Liver (tissue), 9 donors: Measurements from ENCODE around the gene LIMA1. TPM values are rescaled to one million over a fixed set of nuclear protein-coding genes. Genes with fewer than 3 reads are reported as not detected.

ENCODE experiments used
- DNase-seq: peaks from one replicate; pipeline ENCODE4 v3.0.0-alpha.2; 2017; ENCODE audit warnings: low spot score
- H3K27ac ChIP-seq, 2 donors: one replicate each; pipeline ENCODE4 v1.7.0; 2013; ENCODE audit warnings: inconsistent platforms in 2 of 2, low read length in 2 of 2, control low read depth in 1 of 2, low read depth in 1 of 2, mild to moderate bottlenecking in 1 of 2
- H3K27me3 ChIP-seq, 4 donors: one replicate each; pipeline versions ENCODE4 v1.6.1 to v1.7.0; 2013; ENCODE audit warnings: low read length in 3 of 4, inconsistent platforms in 1 of 4, mild to moderate bottlenecking in 1 of 4, moderate library complexity in 1 of 4; ENCODE audit not compliant: control insufficient read depth in 4 of 4, insufficient read depth in 4 of 4
- H3K36me3 ChIP-seq, 4 donors: one replicate each; pipeline versions ENCODE4 v1.6.1 to v1.7.0; 2013; ENCODE audit warnings: low read length in 3 of 4, mild to moderate bottlenecking in 3 of 4, low read depth in 1 of 4, moderate library complexity in 1 of 4; ENCODE audit not compliant: control insufficient read depth in 4 of 4, insufficient read depth in 3 of 4
- H3K4me1 ChIP-seq, 4 donors: one replicate each; pipeline versions ENCODE4 v1.6.1 to v1.7.0; 2013; ENCODE audit warnings: low read length in 3 of 4, mild to moderate bottlenecking in 3 of 4, moderate library complexity in 1 of 4; ENCODE audit not compliant: control insufficient read depth in 4 of 4, insufficient read depth in 4 of 4
- H3K4me3 ChIP-seq, 3 donors: one replicate each; pipeline versions ENCODE4 v1.6.1 to v1.7.0; 2013; ENCODE audit warnings: low read length in 3 of 3, control low read depth in 1 of 3, low read depth in 1 of 3, mild to moderate bottlenecking in 1 of 3
- H3K9ac ChIP-seq, 2 donors: one replicate each; pipeline ENCODE4 v1.7.0; 2013; ENCODE audit warnings: low read length in 2 of 2, mild to moderate bottlenecking in 2 of 2, moderate library complexity in 2 of 2, control low read depth in 1 of 2, low read depth in 1 of 2
- H3K9me3 ChIP-seq, 4 donors: one replicate each; pipeline versions ENCODE4 v1.6.1 to v1.7.0; 2013; ENCODE audit warnings: low read length in 3 of 4; ENCODE audit not compliant: control insufficient read depth in 4 of 4
- ATF3 ChIP-seq: IDR thresholded peaks from 2 replicates; pipeline ENCODE4 v1.6.1; 2016; ENCODE audit warnings: antibody characterized with exemption
- CTCF ChIP-seq: fragments of 150-350 bp; IDR thresholded peaks from 2 replicates; pipeline ENCODE4 v1.5.1; 2017; ENCODE audit warnings: improper control_type of control experiment, low read depth, low read length; ENCODE audit not compliant: missing input control
- EGR1 ChIP-seq, 2 donors: IDR thresholded peaks; 2 replicates each; pipeline ENCODE4 v1.6.1; 2016 to 2018; ENCODE audit warnings: antibody characterized with exemption in 2 of 2, low read depth in 2 of 2
- FOXA1 ChIP-seq: IDR thresholded peaks from 2 replicates; pipeline ENCODE4 v1.6.1; 2016; ENCODE audit warnings: antibody characterized with exemption
- FOXA2 ChIP-seq: IDR thresholded peaks from 2 replicates; pipeline ENCODE4 v1.6.1; 2016; ENCODE audit warnings: antibody characterized with exemption
- GABPA ChIP-seq, 2 donors: IDR thresholded peaks in 1 of 2; conservative IDR thresholded peaks in 1 of 2; 2 replicates each; pipeline ENCODE4 v1.6.1; 2016; ENCODE audit warnings: antibody characterized with exemption in 2 of 2, mild to moderate bottlenecking in 1 of 2, moderate library complexity in 1 of 2
- HNF4A ChIP-seq, 2 donors: conservative IDR thresholded peaks; 2 replicates each; pipeline ENCODE4 v1.6.1; 2016; ENCODE audit warnings: antibody characterized with exemption in 2 of 2, mild to moderate bottlenecking in 2 of 2
- HNF4G ChIP-seq: IDR thresholded peaks from 2 replicates; pipeline ENCODE4 v1.6.1; 2016; ENCODE audit warnings: antibody characterized with exemption
- JUND ChIP-seq, 2 donors: IDR thresholded peaks; 2 replicates each; pipeline ENCODE4 v1.6.1; 2016; ENCODE audit warnings: antibody characterized with exemption in 2 of 2
- MAX ChIP-seq: IDR thresholded peaks from 2 replicates; pipeline ENCODE4 v1.6.1; 2016; ENCODE audit warnings: antibody characterized with exemption
- NR2F2 ChIP-seq: IDR thresholded peaks from 2 replicates; pipeline ENCODE4 v1.6.1; 2016; ENCODE audit warnings: antibody characterized with exemption
- RAD21 ChIP-seq, 2 donors: IDR thresholded peaks; 2 replicates each; pipeline ENCODE4 v1.6.1; 2016; ENCODE audit warnings: antibody characterized with exemption in 2 of 2, mild to moderate bottlenecking in 2 of 2
- REST ChIP-seq: IDR thresholded peaks from 2 replicates; pipeline ENCODE4 v1.6.1; 2016; ENCODE audit warnings: antibody characterized with exemption, mild to moderate bottlenecking
- RXRA ChIP-seq, 2 donors: IDR thresholded peaks; 2 replicates each; pipeline ENCODE4 v1.6.1; 2017 to 2018; ENCODE audit warnings: antibody characterized with exemption in 2 of 2, mild to moderate bottlenecking in 1 of 2
- SP1 ChIP-seq: IDR thresholded peaks from 2 replicates; pipeline ENCODE4 v1.6.1; 2018; ENCODE audit warnings: antibody characterized with exemption, mild to moderate bottlenecking
- TAF1 ChIP-seq: conservative IDR thresholded peaks from 2 replicates; pipeline ENCODE4 v1.6.1; 2016; ENCODE audit warnings: antibody characterized with exemption, mild to moderate bottlenecking
- YY1 ChIP-seq: IDR thresholded peaks from 2 replicates; pipeline ENCODE4 v1.6.1; 2016; ENCODE audit warnings: antibody characterized with exemption, mild to moderate bottlenecking
- ZBTB33 ChIP-seq: IDR thresholded peaks from 2 replicates; pipeline ENCODE4 v1.6.1; 2016; ENCODE audit warnings: antibody characterized with exemption
- WGBS: extraction: QIAGEN DNeasy Blood & Tissue Kit; methylation state at CpG from one replicate; pipeline ENCODE4 v1.1.7; 2013; 5-methylcytosine and 5-hydroxymethylcytosine counted together
- polyA plus RNA-seq, 2 donors: library from polyadenylated mRNA; stranded (reverse) in 1 of 2; unstranded in 1 of 2; fragments of 200-250 nt in 1 of 2; fragments of >200 nt in 1 of 2; fragmentation: Nextera tagmentation in 1 of 2; extraction: Ambion mirVana in 1 of 2; gene quantifications; one replicate each; pipeline versions ENCODE4 v1.2.1 to v1.2.3, GENCODE V29; 2013 to 2015
- total RNA-seq, 2 donors: library from RNA; depleted of rRNA; stranded (reverse); fragments of >200 nt; gene quantifications; one replicate each; pipeline ENCODE4 v1.2.3, GENCODE V29; 2014
- donor health status: healthy.
- donor health status: healthy.
- donor health status: healthy.
- donor health status: healthy.
- donor health status: healthy.

Gene LIMA1
- total and polyA plus RNA-seq, 4 donors, result 8.1 to 17.5 (median 13.5) TPM

- no peak overlapping the region for H3K9ac ChIP-seq
- 95% methylated on average over 4 of the region's 4 CpGs for WGBS
- TF ChIP-seq NR2F2, result no peak
- TF ChIP-seq FOXA2, result no peak
- no peak for TF ChIP-seq CTCF
- TF ChIP-seq RAD21 (IDR thresholded peaks at IDR 0.05), result no peak
- no peak for TF ChIP-seq HNF4A (conservative IDR thresholded peaks at IDR 0.05)
- no peak for TF ChIP-seq ATF3
- no peak for TF ChIP-seq SP1
- TF ChIP-seq HNF4G, result no peak
- no peak for TF ChIP-seq MAX
- TF ChIP-seq ZBTB33, result no peak
- TF ChIP-seq RXRA (IDR thresholded peaks at IDR 0.05), result no peak
- TF ChIP-seq FOXA1, result no peak
- no peak for TF ChIP-seq EGR1 (IDR thresholded peaks at IDR 0.05; ENCODE audit: low read depth in 2 of 2)
- no peak for TF ChIP-seq REST
- TF ChIP-seq JUND (IDR thresholded peaks at IDR 0.05), result no peak
- TF ChIP-seq TAF1, result no peak
- TF ChIP-seq YY1, result no peak
- TF ChIP-seq GABPA (IDR thresholded peaks at IDR 0.05 in 1 of 2, conservative IDR thresholded peaks at IDR 0.05 in 1 of 2), result no peak
- H3K27ac ChIP-seq, result no peak overlapping the region
- no peaks in the 10 kb centered on the region for H3K9me3 ChIP-seq
- peaks cover 6 to 15% (median 7%) of the 10 kb centered on the region in 4 donors for H3K4me1 ChIP-seq
- H3K4me3 ChIP-seq, result no peak overlapping the region
- no peak for DNase-seq
- no peaks in the 10 kb centered on the region for H3K27me3 ChIP-seq
- no peaks in the 10 kb centered on the region for H3K36me3 ChIP-seq
These were observed 3.8 kb downstream of the LIMA1 start for GRCh38 chr12:50279501-50279900.
